ENCODE measurements around the gene KRT10. TPM values are rescaled to one million over a fixed set of nuclear protein-coding genes. Genes with fewer than 3 reads are reported as not detected.
"Not testable (repeated sequence)": the region's sequence is repeated elsewhere in the genome, so short reads cannot be mapped to it uniquely, and the experiment has no call there.

Gene KRT10
- polyA plus RNA-seq, result 201 TPM

DNA sequence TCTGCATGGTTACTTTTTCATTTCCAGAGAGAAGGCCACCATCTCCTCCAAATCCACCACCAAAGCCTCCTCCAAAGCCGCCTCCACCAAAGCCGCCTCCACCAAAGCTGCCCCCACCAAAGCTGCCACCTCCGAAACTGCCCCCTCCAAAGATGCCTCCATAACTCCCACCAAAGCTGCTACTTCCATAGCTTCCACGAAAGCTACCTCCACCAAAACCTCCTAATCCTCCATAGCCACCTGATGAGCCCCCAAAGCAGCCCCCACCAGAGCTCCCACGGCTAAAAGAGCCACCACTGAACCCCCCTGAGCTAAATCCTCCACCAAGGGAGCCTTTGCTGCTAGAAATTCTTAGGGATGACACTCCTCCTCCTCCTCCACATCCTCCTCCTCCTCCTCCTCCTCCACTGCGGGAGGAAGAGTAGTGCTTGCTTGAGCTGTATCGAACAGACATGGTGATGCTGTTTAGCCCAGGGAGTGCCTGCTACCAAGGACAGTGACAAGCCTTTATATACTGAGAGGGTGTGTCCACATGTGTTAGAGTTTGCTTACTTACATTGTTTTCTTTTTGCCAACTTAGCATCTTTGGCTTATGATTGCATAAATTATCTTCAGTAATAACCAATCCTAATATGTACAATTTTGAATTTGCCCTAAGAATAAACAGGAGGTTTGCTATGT lies at the start of gene KRT10:
Gene KRT10 (minus strand): TSS at position 483 of the 681 bp plus-strand sequence. CDS start 29 bp downstream, at position 454.
- Mint-ChIP-seq H3K4me3 (peak within 1 kb of the TSS in 1 of 4 donors; percentile 63), H3K27ac (peak within 1 kb of the TSS in 1 of 3 donors; percentile 70), H3K36me3 (peaks cover 6% of the 10 kb centered on the region)

DNA sequence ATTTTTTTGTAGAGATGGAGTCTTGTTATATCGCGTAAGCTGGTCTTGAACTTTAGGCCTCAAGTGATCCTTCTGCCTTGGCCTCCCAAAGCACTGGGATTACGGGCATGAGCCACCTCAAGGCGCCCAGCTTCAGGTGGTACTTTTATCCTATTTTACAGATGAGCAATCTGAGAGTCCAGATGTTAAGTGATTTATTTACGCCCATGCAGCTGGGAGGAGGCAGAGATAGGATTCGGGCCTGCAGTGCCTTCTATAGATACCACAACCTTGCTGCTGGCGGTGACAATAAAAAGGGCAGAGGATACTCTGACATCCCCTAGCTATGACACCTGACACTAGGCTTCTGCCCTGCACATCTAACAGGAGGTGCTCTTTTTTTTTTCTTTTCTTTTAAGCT lies 48.9 kb upstream of the KRT10 start:
- peaks cover 14% of the 10 kb centered on the region for H3K27me3 Mint-ChIP-seq
- H3K4me1 Mint-ChIP-seq, result no peaks in the 10 kb centered on the region
- no peak overlapping the region for H3K4me3 Mint-ChIP-seq
- no peaks in the 10 kb centered on the region for H3K36me3 Mint-ChIP-seq
- H3K9me3 Mint-ChIP-seq, result no peaks in the 10 kb centered on the region
- no peak overlapping the region for H3K27ac Mint-ChIP-seq

More for the DNA sequence above, at the start of gene KRT10:
- H3K27me3 Mint-ChIP-seq, result peaks cover 1% of the 10 kb centered on the region
- peaks cover 2 to 4% (median 2%) of the 10 kb centered on the region in 3 donors for H3K9me3 Mint-ChIP-seq
- peaks cover 0 to 22% (median 17%) of the 10 kb centered on the region in 3 donors for H3K4me1 Mint-ChIP-seq

DNA sequence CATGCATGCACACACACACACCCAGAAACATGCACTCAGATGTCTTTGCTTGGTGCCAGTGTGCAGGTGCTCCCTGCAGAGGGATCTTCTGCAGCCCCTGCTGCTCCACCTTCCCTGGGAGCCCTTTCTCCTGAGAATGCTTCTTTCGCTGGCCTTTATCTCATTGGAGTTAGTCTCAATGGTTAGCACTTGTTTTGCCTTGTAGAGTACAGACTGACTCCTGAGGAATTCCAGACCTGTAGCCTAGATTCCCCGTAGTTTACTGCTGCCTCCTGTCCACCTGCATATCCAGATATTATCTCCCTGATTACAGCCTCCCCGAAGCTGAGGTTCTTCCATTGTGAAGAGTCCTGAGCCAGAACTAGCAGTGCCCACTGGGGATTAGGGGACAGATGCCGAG lies 47.7 kb upstream of the KRT10 start:
- no peaks in the 10 kb centered on the region for H3K9me3 Mint-ChIP-seq
- H3K4me1 Mint-ChIP-seq, result no peaks in the 10 kb centered on the region
- H3K27ac Mint-ChIP-seq, result no peak overlapping the region
- no peak overlapping the region for H3K4me3 Mint-ChIP-seq
- H3K27me3 Mint-ChIP-seq, result peaks cover 18% of the 10 kb centered on the region
- H3K36me3 Mint-ChIP-seq, result no peaks in the 10 kb centered on the region

DNA sequence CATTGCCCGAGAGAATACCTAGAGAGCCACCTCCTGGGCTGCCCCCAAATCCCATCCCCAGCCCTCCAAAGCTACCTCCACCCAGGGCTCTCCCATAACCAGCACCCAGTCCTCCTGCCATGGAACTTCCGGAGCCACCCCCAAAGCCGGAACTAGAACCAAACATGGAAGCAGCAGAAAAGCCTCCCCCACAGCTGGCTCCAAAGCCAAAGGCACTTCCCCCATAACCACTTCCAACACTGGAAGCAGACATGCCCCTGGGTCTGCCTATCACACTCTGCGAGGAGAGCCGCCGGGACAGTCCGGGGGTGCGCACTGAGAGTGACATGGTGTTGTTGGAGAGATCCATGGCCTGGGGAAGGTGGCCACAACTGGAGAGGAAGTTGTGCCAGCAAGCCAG lies 44.4 kb upstream of the KRT10 start, which contains the start of gene KRT12:
Gene KRT12 (minus strand): TSS at position 386 of the 400 bp plus-strand sequence. CDS start 37 bp downstream, at position 349.
- H3K4me3 Mint-ChIP-seq, result peak within 1 kb of the TSS in 1 of 4 donors; percentile 65
- peak within 1 kb of the TSS in 1 of 3 donors; percentile 3 for H3K27ac Mint-ChIP-seq

DNA sequence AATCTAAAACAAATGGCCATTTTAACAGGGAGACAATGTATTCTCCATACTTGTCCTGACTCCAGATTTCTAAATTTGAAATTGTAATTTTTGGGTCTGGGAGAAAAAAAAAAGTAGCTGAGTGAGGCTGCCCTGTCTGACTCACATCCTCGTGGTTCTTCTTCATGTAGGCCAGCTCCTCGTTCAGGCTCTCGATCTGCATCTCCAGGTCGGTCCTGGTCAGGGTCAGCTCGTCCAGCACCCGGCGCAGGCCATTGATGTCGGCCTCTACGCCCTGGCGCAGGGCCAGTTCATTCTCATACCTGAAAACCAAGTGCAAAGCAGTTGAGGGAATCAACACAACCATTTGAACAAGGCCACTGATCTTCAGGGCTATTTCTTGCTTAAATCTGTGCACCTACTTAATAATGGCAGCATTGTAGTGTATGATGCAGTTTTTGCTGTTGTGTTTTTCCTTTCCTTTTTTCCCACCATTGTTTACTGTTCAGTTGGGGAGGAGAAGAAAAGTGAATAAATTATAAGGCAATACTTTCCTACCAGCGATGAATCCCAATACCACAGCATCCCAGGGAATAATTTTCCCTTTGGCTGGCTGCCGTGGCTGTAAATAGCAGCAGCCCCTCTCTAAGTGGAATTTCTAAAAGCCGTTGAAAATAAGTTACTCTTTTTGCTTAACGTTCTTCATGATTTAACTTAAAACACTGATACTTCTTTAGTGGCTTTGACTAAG lies 42.4 kb upstream of the KRT10 start:
- Mint-ChIP-seq H3K4me1 (no peaks in the 10 kb centered on the region), H3K36me3 (no peaks in the 10 kb centered on the region), H3K9me3 (no peaks in the 10 kb centered on the region), H3K27ac (no peak overlapping the region), H3K27me3 (peaks cover 20% of the 10 kb centered on the region), H3K4me3 (no peak overlapping the region)

More for the DNA sequence above, 44.4 kb upstream of the KRT10 start, which contains the start of gene KRT12:
- H3K9me3 Mint-ChIP-seq, result no peaks in the 10 kb centered on the region
- peaks cover 21% of the 10 kb centered on the region for H3K27me3 Mint-ChIP-seq
- H3K36me3 Mint-ChIP-seq, result no peaks in the 10 kb centered on the region
- H3K4me1 Mint-ChIP-seq, result no peaks in the 10 kb centered on the region

DNA sequence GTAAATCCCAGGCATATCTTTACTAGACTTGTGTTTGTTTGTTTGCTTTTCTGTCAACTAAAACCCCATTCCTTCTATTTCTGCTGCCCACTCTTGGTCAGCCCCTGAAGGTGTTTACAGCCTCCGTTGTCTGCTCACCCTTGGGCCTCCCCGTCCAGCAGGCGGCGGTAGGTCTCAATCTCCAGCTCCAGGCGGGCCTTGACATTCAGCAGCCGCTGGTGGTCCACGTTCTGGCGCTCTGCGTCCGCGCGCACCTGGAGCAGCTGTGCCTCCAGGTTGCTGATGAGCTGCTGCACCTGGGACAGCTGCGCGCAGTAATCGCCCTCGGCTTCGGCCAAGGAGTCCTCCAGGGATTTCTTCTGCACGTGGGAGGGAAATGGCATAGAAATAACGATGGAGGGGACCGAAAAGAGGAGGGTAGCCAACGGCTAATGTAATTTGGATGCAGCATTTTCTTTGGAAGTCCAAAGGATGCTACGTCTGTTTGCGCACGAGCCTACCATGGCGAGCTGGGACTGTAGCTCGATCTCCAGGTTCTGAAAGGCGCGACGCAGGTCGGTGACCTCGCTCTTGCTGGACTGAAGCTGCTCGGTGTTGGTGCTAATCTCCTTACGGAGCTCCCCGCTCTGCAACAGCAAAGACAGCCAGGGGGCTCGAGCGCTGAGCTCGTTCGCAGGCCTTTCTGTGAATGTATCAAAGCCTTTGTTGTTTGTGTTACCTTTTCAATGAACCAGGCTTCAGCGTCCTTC lies 40.7 kb upstream of the KRT10 start:
- Mint-ChIP-seq H3K27me3 (peaks cover 20% of the 10 kb centered on the region), H3K4me1 (no peaks in the 10 kb centered on the region), H3K4me3 (no peak overlapping the region), H3K36me3 (no peaks in the 10 kb centered on the region), H3K9me3 (no peaks in the 10 kb centered on the region), H3K27ac (no peak overlapping the region)

DNA sequence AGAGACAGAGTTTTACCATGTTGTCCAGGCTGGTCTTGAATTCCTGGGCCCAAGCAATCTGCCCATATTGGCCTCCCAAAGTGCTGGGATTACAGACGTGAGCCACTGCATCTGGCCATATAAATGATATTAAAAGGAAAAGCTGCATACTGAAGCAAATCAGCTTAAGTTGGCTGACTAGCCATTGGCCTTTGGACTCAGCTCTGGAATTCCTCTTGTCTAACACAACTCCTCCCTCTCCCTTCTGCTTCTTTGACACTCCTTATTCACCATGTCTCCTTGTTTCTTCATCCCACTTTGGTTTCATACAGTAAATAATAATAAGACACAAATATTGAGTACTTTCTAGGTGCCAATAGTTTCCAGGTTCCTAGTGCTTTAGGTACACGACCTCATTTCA lies 37.1 kb upstream of the KRT10 start:
- Mint-ChIP-seq H3K4me1 (peaks cover 0 to 2% (median 2%) of the 10 kb centered on the region in 3 donors), H3K27ac (no peak overlapping the region), H3K4me3 (no peak overlapping the region), H3K36me3 (no peaks in the 10 kb centered on the region), H3K9me3 (no peaks in the 10 kb centered on the region), H3K27me3 (peaks cover 9% of the 10 kb centered on the region)

DNA sequence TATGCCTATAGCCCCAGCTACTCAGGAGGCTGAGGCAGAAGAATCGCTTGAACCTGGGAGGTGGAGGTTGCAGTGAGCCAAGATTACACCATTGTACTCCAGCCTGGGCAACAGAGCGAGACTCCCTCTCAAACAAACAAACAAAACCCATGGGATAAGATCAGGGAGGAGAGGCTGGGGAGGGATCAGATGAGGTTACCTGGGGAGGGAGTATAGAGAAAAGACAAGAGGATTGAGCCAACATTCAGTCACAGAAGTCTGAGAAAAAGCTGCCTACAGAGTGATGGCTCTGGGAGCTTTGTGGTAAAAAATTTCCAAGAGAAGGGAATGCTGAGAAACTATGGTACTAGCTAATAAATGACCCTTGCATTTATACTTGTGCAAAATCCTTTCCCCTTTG lies 36.3 kb upstream of the KRT10 start:
- H3K36me3 Mint-ChIP-seq, result not testable (repeated sequence)

DNA sequence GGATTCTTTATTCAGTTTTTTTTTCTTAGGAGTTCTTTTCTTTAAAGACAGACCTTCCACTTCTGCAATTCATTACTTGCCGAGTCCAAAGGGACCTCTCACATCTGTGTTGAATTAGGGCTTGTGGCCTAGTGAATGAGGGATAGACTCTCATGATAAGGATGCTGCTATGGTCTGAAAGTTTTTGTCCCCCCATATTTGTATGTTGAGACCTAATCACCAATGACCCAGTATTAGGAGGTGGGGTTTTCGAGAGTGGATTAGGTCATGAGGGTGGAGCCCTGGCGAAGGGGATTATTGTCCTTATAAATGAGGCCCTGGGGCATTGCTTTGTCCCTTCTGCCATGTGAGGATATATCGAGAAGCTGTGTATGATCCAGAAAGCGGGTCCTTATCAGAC lies 35.1 kb upstream of the KRT10 start:
- no peak overlapping the region for H3K4me3 Mint-ChIP-seq
- H3K9me3 Mint-ChIP-seq, result no peaks in the 10 kb centered on the region
- no peak overlapping the region for H3K27ac Mint-ChIP-seq
- no peaks in the 10 kb centered on the region for H3K36me3 Mint-ChIP-seq
- H3K4me1 Mint-ChIP-seq, result peaks cover 0 to 2% (median 2%) of the 10 kb centered on the region in 3 donors
- H3K27me3 Mint-ChIP-seq, result peaks cover 6% of the 10 kb centered on the region

More for the DNA sequence above, 36.3 kb upstream of the KRT10 start:
- peaks cover 12% of the 10 kb centered on the region for H3K27me3 Mint-ChIP-seq
- H3K9me3 Mint-ChIP-seq, H3K4me3 Mint-ChIP-seq, H3K4me1 Mint-ChIP-seq, H3K27ac Mint-ChIP-seq: not testable (repeated sequence)

DNA sequence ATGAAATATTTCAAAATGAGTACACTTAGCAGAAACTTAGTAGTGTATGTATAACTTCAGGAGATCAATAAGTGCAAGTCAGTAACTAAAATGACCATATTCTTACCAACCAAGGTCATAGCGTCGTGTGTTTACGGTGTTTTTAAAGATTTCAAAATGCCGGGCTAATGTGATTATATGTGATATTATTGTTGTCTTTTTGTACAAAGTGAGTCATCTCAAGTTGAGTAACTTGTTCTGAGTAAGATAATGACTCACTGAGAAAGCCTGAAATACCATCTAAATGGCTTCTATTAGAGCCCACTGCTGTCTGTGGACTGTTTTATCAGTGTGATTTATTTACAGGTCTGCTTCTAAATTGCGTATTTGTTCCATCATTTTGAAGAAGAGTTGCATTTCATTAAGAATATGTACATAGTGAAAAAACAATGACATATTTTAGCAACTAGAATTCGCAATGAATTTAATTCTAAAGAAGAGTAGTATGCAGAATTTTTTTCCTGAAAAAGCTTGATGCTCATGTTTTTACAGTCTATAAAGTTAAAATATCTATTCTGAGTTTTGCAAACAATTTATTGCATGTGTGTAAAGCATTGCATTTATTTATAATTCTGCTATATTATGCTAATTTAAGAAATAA lies 31.9 kb upstream of the KRT10 start:
- no peak overlapping the region for H3K27ac Mint-ChIP-seq
- H3K9me3 Mint-ChIP-seq, result no peaks in the 10 kb centered on the region
- peaks cover 0 to 2% (median 2%) of the 10 kb centered on the region in 3 donors for H3K4me1 Mint-ChIP-seq
- no peak overlapping the region for H3K4me3 Mint-ChIP-seq
- no peaks in the 10 kb centered on the region for H3K36me3 Mint-ChIP-seq
- peaks cover 7% of the 10 kb centered on the region for H3K27me3 Mint-ChIP-seq

DNA sequence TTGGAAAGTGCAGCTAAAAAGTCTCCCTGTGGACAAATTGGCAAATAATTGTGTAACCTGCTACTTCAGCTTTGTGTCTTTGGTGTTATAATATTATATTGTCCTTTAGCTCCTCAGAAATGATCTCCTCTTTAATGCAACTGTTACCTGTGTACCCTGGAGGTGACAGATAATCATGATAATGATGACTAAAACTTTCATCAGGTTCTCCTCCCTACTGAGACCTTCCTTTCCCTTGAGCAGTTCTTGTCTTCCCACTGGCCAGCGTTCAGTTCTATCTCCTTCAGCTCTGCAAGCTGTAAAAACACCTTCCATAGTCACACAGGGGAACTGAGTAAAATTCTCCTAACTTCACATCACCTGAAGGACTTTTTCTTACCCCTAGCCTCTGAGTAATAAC lies 29.9 kb upstream of the KRT10 start:
- Mint-ChIP-seq H3K4me3 (no peak overlapping the region), H3K4me1 (peaks cover 0 to 2% (median 2%) of the 10 kb centered on the region in 3 donors), H3K27me3 (peaks cover 7% of the 10 kb centered on the region), H3K9me3 (no peaks in the 10 kb centered on the region), H3K27ac (no peak overlapping the region), H3K36me3 (no peaks in the 10 kb centered on the region)

DNA sequence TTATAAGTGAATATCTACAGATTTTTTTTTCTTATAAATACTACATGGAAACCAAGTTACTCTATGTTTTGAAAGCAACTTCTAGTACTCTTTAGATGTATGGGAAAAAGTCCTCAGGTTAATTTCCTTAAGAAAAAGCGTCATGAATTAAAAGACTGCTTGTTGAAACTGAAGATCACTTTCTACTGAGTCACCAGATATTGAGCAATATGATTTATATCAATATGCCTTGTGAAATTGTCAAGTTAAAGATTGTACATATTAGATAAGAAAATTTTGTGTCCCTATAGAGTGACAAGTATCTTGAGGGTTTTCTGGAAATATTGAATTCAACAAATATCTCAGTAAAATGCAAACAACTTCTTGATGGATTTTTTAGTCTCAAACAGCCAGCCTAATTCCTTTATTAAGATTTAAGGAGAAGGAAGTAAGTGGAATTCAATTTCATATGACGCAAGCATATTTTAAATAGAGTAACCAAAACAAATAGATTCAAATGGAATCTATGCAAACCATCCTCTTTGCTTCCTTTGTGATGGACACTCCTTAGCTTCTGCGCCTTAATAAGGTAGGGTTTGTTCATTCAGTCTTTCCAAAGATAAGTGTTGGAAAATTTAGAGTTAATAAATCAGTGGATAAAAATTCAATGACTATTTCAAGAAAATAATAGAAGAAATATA lies 28.0 kb upstream of the KRT10 start:
- Mint-ChIP-seq H3K27ac (no peak overlapping the region), H3K36me3 (no peaks in the 10 kb centered on the region), H3K4me3 (no peak overlapping the region), H3K9me3 (no peaks in the 10 kb centered on the region), H3K27me3 (peaks cover 13% of the 10 kb centered on the region), H3K4me1 (no peaks in the 10 kb centered on the region)

DNA sequence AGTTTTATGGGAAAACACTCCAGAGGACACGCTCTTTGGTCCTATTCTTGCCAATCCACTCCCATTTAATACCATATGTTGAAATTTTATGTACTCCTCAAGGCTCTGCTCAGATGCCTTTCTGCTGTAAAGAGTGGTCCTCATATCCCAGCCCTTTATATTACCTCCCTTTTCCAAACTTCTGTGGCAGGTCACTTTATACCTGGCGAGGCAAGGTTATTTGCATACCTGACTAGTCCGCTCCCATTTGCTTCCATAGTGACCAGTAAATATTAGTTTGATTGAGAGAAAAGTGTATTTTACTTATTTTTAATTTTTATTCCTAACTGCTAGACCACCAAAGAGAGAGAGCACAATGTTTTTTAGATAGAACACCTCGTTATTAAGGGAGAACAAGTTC lies 27.3 kb upstream of the KRT10 start:
- H3K9me3 Mint-ChIP-seq, result no peaks in the 10 kb centered on the region
- H3K36me3 Mint-ChIP-seq, result peaks cover under 1% of the 10 kb centered on the region
- no peak overlapping the region for H3K27ac Mint-ChIP-seq
- H3K4me1 Mint-ChIP-seq, result no peaks in the 10 kb centered on the region
- H3K4me3 Mint-ChIP-seq, result no peak overlapping the region
- H3K27me3 Mint-ChIP-seq, result peaks cover 17% of the 10 kb centered on the region

DNA sequence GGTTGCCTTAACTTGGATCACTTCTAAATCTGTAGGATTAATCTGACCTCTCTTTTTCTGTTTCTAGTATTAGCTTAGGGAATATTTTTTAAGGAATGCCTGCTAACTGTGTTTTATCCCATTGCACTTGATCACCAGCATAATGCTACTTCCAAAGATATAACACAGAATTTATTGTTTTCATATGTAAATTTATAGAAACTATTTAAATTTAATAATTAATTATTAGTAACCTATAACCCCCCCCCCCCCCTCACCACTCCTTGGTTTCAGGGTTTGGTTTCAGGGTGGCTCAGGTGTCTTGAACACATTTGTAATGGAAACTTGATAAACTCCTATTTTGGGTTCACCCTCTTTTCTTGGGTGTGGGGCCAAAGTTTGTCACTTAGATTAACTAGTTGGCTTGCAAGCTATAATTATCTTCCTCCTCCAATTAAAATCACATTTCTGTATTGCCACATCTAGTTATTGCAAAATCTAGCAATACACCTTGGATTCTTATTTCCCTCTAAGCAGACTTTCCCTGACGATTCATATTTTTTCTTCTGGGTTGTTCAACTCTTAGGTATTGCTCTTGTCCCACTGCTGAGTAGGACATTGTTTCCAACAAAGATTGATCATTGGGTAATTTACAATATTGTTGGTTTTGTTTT lies 26.3 kb upstream of the KRT10 start:
- Mint-ChIP-seq H3K27me3 (peaks cover 14% of the 10 kb centered on the region), H3K9me3 (no peaks in the 10 kb centered on the region), H3K4me3 (no peak overlapping the region), H3K4me1 (no peaks in the 10 kb centered on the region), H3K36me3 (peaks cover 2% of the 10 kb centered on the region), H3K27ac (no peak overlapping the region)

Measured in IgD-negative memory B cell (primary cell).